NT2/D1 (cell line): ENCODE data around the gene OR52H1.

Experiments used
- SUZ12 ChIP-seq: IDR thresholded peaks from 2 replicates; pipeline ENCODE4 v1.6.1; 2011; ENCODE audit not compliant: insufficient read length, insufficient read depth; ENCODE audit errors: extremely low read depth
- YY1 ChIP-seq: IDR thresholded peaks from 2 replicates; pipeline ENCODE4 v1.6.1; 2011; ENCODE audit not compliant: insufficient read length, insufficient read depth
- ZNF274 ChIP-seq: IDR thresholded peaks from 2 replicates; pipeline ENCODE4 v1.6.1; 2011; ENCODE audit warnings: mild to moderate bottlenecking, low read depth, low read length

- TF ChIP-seq YY1 = no peak
- TF ChIP-seq ZNF274 = no peak
- TF ChIP-seq SUZ12 = no peak
Observed at GRCh38 chr11:5509803-5510202, 38.5 kb downstream of the OR52H1 start, which contains the start of gene UBQLN3.
